Coronary artery (tissue), 2 donors: Measurements from ENCODE around the gene S100A2.

Source experiments
- DNase-seq: peaks from one replicate; pipeline ENCODE4 v3.0.0-alpha.2; 2017; ENCODE audit warnings: low spot score
- H3K27ac ChIP-seq, 2 donors: fragments of 200-600 bp; sonication (generic); one replicate each; pipeline ENCODE4 v1.5.1; 2016 to 2019
- H3K4me3 ChIP-seq: fragments of 200-600 bp; sonication (generic); 2 replicates; pipeline ENCODE4 v1.5.1; 2016; ENCODE audit warnings: mild to moderate bottlenecking, moderate library complexity
- TF ChIP-seq, protein P1 (sequence below): fragments of 200-600 bp; sonication (generic); IDR thresholded peaks from one replicate; pipeline ENCODE4 v1.5.1; 2019; ENCODE audit warnings: antibody characterized with exemption

Gene S100A2

DNA sequence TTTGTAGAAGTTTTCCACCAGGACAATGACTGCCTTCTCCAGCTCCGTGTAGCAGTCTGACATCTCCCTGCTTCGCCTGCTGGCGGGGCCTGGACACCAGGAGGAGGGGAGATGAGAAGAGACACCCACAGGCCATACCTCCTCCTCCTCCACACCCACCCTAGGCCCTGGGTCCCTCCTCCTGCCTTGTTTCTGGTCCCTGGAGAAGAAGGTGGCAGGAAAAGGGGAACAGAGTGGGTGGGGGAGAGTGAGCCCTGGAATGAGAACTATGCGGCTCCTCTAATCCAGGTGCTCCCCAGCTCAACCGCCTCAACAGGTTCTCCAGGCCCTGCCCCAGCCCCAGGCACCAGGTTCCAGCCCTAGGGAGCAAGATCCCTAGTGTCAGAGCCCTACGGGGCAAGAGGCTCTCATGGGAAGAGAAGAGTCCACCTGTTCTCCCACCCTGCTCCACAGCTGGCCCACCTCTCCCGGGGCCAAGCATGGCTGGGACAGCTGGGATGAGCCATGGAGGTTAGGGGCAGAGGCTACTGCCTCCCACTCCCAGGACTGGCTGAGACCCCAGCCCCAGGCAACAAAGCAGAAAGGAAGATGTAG lies 42.5 kb upstream of the S100A2 start:
- TF ChIP-seq, protein P1, sequence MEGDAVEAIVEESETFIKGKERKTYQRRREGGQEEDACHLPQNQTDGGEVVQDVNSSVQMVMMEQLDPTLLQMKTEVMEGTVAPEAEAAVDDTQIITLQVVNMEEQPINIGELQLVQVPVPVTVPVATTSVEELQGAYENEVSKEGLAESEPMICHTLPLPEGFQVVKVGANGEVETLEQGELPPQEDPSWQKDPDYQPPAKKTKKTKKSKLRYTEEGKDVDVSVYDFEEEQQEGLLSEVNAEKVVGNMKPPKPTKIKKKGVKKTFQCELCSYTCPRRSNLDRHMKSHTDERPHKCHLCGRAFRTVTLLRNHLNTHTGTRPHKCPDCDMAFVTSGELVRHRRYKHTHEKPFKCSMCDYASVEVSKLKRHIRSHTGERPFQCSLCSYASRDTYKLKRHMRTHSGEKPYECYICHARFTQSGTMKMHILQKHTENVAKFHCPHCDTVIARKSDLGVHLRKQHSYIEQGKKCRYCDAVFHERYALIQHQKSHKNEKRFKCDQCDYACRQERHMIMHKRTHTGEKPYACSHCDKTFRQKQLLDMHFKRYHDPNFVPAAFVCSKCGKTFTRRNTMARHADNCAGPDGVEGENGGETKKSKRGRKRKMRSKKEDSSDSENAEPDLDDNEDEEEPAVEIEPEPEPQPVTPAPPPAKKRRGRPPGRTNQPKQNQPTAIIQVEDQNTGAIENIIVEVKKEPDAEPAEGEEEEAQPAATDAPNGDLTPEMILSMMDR = no peak
- peak overlapping the region; percentile 86 for H3K4me3 ChIP-seq
- no peak for DNase-seq

DNA sequence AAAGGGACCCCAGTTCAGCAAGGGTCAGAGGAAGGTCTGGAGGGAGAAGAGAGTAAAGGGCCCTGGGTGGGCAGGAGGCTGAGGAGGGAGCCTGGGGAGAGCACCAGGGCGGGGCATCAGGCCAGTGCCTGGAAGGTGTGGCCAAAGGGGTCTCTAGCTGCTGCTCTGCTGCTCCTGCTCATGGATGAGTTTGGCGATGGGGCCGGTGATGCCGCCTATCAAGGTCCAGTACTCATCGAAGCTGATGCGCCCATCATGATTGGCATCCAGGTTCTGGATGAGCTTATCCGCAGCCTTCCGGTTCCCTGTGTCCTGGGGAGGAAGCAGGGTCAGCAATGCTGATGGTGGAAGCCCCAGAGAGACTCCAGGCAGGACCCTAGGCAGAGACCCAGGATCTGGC lies 41.7 kb upstream of the S100A2 start:
- Histone ChIP-seq H3K4me3 (peak overlapping the region; percentile 86), H3K27ac (peak overlapping the region; percentile 80 to 97)
- TF ChIP-seq, protein P1 = no peak
- no peak for DNase-seq

More for the DNA sequence above, 42.5 kb upstream of the S100A2 start:
- peak overlapping the region; percentile 80 to 97 for H3K27ac ChIP-seq

DNA sequence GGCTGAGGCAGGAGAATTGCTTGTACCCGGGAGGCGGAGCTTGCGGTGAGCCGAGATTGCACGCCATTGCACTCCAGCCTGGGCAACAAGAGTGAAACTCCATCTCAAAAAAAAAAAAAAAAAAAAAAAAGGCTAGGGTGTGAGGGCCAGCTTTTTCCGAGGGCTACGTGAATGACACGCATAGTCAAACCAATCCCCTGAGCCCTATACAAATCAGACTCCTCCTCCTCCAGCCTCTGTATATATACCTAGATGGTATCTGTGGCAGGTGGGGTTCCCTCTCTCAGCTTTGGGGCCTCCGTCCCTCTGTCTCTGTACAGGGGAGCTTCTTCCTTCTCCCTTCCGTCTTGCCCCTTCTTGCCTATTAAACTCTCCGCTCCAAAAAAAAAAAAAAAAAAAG lies 40.5 kb upstream of the S100A2 start:
- Histone ChIP-seq H3K4me3 (no peak overlapping the region), H3K27ac (no peak overlapping the region)
- DNase-seq = no peak
- TF ChIP-seq, protein P1 = no peak

DNA sequence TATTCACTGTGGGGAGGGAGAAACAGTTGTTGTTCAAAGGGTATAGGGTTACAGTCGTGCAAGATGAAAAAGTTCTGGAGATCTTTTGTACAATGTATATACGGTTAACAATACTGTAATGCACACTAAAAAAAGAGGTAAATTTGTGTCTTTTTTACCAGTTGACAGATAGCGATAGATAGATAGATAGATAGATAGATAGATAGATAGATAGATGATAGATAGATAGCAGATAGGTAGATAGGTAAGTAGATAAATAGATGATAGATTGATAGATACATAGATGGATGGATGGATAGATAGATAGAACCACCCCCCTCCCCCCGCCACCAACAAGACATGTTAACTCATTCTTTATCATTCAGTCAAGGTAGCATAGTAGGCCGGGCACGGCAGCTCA lies 37.1 kb upstream of the S100A2 start:
- TF ChIP-seq, protein P1 = no peak
- H3K27ac ChIP-seq = no peak overlapping the region

DNA sequence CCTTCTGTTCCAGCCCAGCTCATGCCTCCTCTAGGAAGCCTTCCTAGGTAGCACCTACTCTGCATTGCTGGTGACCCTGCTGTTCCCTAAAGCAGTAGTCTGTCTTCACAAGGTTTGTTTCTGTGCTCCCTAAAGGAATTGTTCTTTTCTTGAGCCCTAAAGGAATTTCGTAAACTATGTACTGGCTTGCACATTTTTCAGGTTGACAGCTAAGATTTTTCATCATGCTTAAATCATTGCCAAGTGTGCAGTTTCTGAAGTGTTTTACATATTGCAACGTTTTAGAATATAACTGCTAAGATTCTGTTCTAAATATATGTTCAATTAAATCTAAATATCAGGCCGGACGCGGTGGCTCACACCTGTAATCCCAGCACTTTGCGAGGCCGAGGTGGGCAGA lies 34.2 kb upstream of the S100A2 start:
- no peak for DNase-seq
- Histone ChIP-seq H3K27ac (no peak overlapping the region), H3K4me3 (no peak overlapping the region)
- TF ChIP-seq, protein P1 = no peak

More for the DNA sequence above, 37.1 kb upstream of the S100A2 start:
- H3K4me3 ChIP-seq = no peak overlapping the region
- DNase-seq = no peak

DNA sequence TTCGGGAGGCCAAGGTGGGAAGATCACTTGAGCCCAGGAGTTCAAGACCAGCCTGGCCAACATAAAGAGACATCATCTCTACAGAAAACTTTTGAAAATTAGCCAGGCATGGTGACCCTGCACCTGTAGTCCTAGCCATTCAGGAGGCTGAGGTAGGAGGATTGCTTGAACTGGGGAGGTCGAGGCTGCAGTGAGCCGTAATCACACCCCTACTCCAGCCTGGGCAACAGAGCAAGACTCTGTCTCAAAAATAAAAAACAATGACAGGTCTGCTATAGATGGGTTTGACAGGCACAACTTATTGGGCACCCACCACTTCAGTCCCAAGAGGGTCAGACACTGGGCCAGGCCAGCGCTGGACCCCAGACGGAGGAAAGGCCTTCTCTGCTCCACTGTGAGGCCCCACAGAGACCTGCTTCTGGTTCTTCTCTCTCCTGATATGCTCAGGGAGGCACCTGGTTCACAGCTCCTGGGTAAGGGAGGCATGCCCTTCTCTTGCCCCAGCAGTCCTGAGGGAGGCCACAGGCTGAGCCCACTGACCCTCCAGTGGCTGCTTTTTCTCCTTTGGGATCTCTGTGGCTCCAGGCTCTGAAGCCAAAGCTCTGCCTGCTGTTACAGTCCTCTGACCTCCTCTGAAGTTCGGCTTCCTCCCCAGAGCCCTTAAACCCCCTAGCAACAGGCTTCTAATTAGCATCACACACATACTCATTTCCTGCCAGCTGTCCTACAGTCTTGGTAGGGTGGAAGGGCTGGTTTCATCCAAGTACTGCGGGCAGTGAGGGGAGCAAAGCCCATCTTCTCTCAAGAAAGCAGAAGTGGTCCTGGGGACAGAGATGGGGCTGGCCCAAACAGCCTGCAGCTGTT lies 32.9 kb upstream of the S100A2 start:
- Histone ChIP-seq H3K4me3 (no peak overlapping the region), H3K27ac (no peak overlapping the region)
- no peak for DNase-seq
- TF ChIP-seq, protein P1 = no peak

DNA sequence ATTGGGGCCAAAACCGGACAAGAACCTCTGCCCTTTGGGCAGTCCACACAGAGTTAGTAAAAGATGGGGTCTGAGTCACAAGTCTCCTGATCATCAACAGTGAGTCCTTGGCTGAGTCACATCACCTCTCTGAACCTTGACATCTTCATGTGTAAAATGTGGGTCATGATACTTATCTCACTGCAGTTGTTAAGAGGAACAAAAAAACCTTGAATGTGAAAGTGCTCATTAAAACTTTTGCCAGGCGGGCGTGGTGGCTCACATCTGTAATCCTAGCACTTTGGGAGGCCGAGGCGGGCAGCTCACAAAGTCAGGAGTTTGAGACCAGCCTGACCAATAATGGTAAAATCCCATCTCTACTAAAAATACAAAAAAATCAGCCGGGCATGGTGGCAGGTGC lies 31.6 kb upstream of the S100A2 start:
- no peak overlapping the region for H3K27ac ChIP-seq
- H3K4me3 ChIP-seq = no peak overlapping the region
- TF ChIP-seq, protein P1 = no peak
- DNase-seq = no peak
